ENCODE measurements around the gene DROSHA.
"Not testable (repeated sequence)": the region's sequence is repeated elsewhere in the genome, so short reads cannot be mapped to it uniquely, and the experiment has no call there.

DNA sequence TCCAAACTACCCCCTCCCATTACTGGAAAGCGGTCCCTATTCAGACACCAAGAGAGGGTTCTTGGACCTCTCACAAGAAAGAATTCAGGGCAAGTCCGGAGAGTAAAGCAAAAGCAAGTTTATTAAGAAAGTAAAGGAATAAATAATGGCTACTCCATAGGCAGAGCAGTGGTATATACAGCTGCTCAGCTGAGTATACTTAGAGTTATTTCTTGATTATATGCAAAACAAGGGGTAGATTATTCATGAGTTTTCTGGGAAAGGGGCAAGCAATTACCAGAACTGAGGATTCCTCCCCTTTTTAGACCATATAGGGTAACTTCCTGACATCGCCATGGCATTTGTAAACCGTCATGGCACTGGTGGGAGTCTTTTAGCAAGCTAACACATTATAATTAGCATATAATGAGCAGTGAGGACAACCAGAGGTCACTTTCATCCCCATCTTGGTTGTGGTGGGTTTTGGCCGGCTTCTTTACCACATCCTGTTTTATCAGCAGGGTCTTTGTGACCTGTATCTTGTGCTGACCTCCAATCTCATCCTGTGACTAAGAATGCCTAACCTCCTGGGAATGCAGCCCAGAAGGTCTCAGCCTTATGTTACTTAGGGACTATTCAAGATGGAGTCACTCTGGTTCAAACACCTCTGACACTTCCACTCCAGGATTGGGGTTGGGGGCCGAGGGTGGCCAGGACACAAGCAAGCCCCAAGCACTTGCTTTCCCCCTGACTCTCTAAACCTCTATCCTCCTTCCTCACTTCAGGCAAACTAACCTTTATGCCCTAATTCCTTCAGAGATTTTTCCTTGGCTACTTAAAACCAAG, 170.0 kb downstream of the DROSHA start:
- TF ChIP-seq, protein P1, sequence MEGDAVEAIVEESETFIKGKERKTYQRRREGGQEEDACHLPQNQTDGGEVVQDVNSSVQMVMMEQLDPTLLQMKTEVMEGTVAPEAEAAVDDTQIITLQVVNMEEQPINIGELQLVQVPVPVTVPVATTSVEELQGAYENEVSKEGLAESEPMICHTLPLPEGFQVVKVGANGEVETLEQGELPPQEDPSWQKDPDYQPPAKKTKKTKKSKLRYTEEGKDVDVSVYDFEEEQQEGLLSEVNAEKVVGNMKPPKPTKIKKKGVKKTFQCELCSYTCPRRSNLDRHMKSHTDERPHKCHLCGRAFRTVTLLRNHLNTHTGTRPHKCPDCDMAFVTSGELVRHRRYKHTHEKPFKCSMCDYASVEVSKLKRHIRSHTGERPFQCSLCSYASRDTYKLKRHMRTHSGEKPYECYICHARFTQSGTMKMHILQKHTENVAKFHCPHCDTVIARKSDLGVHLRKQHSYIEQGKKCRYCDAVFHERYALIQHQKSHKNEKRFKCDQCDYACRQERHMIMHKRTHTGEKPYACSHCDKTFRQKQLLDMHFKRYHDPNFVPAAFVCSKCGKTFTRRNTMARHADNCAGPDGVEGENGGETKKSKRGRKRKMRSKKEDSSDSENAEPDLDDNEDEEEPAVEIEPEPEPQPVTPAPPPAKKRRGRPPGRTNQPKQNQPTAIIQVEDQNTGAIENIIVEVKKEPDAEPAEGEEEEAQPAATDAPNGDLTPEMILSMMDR (optimal IDR thresholded peaks at IDR 0.05 in 1 of 3, IDR thresholded peaks at IDR 0.05 in 1 of 3, conservative IDR thresholded peaks at IDR 0.05 in 1 of 3; ENCODE audit: extremely low read depth in 1 of 3, insufficient read depth in 2 of 3, low read length in 3 of 3): not testable (repeated sequence)
- not testable (repeated sequence) for TF ChIP-seq EZH2 (IDR thresholded peaks at IDR 0.05; ENCODE audit: low read length)

All from keratinocyte (primary cell).